Omental fat pad (tissue), 4 donors: ENCODE data around the gene CPA4. TPM values are rescaled to one million over a fixed set of nuclear protein-coding genes. Genes with fewer than 3 reads are reported as not detected.

Experiments used
- ATAC-seq: fragments of 150-250 bp; one replicate; pipeline ENCODE4 v1.9.1; 2016; ENCODE audit warnings: mild to moderate bottlenecking, moderate library complexity; ENCODE audit not compliant: low FRiP score
- DNase-seq: peaks from one replicate; pipeline ENCODE4 v3.0.0-alpha.2; 2019; ENCODE audit warnings: low spot score
- CTCF ChIP-seq, 3 donors: fragments of 450-650 bp; IDR thresholded peaks; one replicate each; pipeline ENCODE4 v1.5.1; 2016 to 2017; ENCODE audit warnings: antibody characterized with exemption in 3 of 3, mild to moderate bottlenecking in 3 of 3, moderate library complexity in 2 of 3
- total RNA-seq, 4 donors: library from RNA; depleted of rRNA; stranded (reverse); fragments of >200 nt; gene quantifications; one replicate each; pipeline ENCODE4 v1.1.0, GENCODE V29; 2016

Gene CPA4
- total RNA-seq, 4 donors from 2014 or later = 3.0 to 9.7 (median 4.1) TPM; not detected in 1

- ATAC-seq = no peak
- no peak for TF ChIP-seq CTCF (IDR thresholded peaks at IDR 0.05)
- DNase-seq = no peak
Measured at GRCh38 chr7:130351791-130352090, 58.8 kb downstream of the CPA4 start.

GRCh38 chr7:130352194-130353074 lies 59.5 kb downstream of the CPA4 start:
- DNase-seq = no peak
- no peak for TF ChIP-seq CTCF (IDR thresholded peaks at IDR 0.05)
- no peak for ATAC-seq

GRCh38 chr7:130353196-130353595 lies 60.2 kb downstream of the CPA4 start:
- DNase-seq (no peak), ATAC-seq (no peak)
- no peak for TF ChIP-seq CTCF (IDR thresholded peaks at IDR 0.05)

- peak; percentile 51 for ATAC-seq
- no peak for DNase-seq
- no peak for TF ChIP-seq CTCF (IDR thresholded peaks at IDR 0.05)
Measured at GRCh38 chr7:130356121-130356875, 63.3 kb downstream of the CPA4 start.

GRCh38 chr7:130356876-130357611 lies 64.1 kb downstream of the CPA4 start:
- no peak for TF ChIP-seq CTCF (IDR thresholded peaks at IDR 0.05)
- DNase-seq (no peak), ATAC-seq (peak; percentile 75)

- ATAC-seq (no peak), DNase-seq (no peak)
- no peak for TF ChIP-seq CTCF (IDR thresholded peaks at IDR 0.05)
Measured at GRCh38 chr7:130358471-130358870, 65.5 kb downstream of the CPA4 start.
